PFSK-1 (cell line): Measurements from ENCODE around the gene ACTMAP.

Source experiments
- FOXP2 ChIP-seq: optimal IDR thresholded peaks from 2 replicates; pipeline ENCODE3; 2011; ENCODE audit warnings: borderline replicate concordance, control low read depth, inconsistent platforms; ENCODE audit not compliant: insufficient read depth; ENCODE audit errors: extremely low read length, extremely low read depth
- POLR2AphosphoS5 ChIP-seq: IDR thresholded peaks from 2 replicates; pipeline ENCODE4 v1.6.1; 2012; ENCODE audit warnings: low read depth, mild to moderate bottlenecking, control low read depth, low read length, moderate library complexity
- SIN3A ChIP-seq: IDR thresholded peaks from 2 replicates; pipeline ENCODE4 v1.6.1; 2012; ENCODE audit warnings: mild to moderate bottlenecking, low read length, moderate library complexity, borderline replicate concordance; ENCODE audit not compliant: insufficient read depth
- TAF1 ChIP-seq: IDR thresholded peaks from 2 replicates; pipeline ENCODE4 v1.6.1; 2012; ENCODE audit warnings: low read length, control low read depth, borderline replicate concordance; ENCODE audit not compliant: insufficient read depth

DNA sequence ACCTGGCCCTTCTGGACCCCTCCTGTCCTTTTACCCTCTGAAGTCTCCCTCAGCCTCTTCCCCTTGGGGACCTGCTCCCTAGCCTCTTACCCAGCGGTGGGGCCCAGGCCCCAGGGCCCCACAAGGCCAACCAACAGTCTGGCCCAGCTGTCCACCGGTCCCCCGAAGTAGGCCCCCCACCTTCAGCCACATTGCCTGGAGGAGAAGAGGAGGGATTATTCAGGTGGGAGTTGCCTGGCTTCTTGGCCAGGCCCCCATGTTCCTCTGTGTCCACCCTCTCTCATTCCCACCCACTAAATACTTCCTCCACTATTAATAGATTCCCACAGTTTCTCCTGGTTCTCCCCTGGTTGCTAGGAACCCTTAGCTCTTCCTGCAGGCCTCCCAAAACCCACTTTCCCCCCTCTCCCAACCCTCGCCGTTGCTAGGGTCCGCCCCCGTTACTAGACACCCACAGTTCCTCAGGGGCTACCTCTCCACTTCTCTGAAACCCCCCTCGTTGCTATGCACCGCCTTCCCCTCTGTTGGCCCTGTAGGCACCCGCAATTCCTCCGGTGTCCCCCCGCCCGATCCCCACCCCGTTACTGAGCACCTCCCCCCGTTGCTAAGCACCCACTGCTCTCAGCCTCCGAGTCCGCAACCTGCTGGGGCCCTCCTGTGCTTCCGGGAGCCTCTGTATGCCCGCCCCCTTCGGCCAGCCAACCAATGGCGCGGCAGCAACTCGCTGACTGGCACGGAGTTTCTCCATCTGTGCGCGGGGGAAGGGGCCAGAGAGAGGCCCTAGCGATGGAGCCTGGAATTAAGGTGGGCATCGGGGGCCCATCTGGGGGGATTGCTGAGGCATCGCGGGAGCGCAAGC lies 35.6 kb downstream of the ACTMAP start:
- no peak for TF ChIP-seq POLR2AphosphoS5
- no peak for TF ChIP-seq FOXP2
- no peak for TF ChIP-seq TAF1
- TF ChIP-seq SIN3A = no peak
